Brain microvascular endothelial cell (primary cell): ENCODE results near the gene SUFU.

ENCODE experiments used
- DNase-seq: peaks from one replicate; pipeline ENCODE4 v3.0.0-alpha.2; 2020
- H3K27ac ChIP-seq: fragments of 250-450 bp; sonication (Bioruptor Pico); 2 replicates; pipeline ENCODE4 v1.5.1; 2020; ENCODE audit warnings: mild to moderate bottlenecking, moderate library complexity
- H3K27me3 ChIP-seq: fragments of 250-450 bp; sonication (Bioruptor Pico); replicated peaks from 2 replicates; pipeline ENCODE4 v1.5.1; 2020; ENCODE audit warnings: mild to moderate bottlenecking
- H3K36me3 ChIP-seq: fragments of 250-450 bp; sonication (Bioruptor Pico); replicated peaks from 2 replicates; pipeline ENCODE4 v1.5.1; 2020; ENCODE audit warnings: mild to moderate bottlenecking
- H3K4me3 ChIP-seq: 2 replicates; pipeline ENCODE4 v1.5.1; 2011; ENCODE audit warnings: low read depth, mild to moderate bottlenecking, control low read depth, low read length, moderate library complexity
- in situ Hi-C: cut with HindIII; loops from 2 replicates; pipeline ENCODE4 v1.10.0; 2017; ENCODE audit warnings: low sequenced_read_pairs, low pct_ligation_motif_present
- TF ChIP-seq, protein P1 (sequence below): IDR thresholded peaks from 2 replicates; pipeline ENCODE4 v1.5.1; 2011; ENCODE audit warnings: low read depth, mild to moderate bottlenecking, moderate library complexity, low read length, control low read depth, inconsistent platforms; ENCODE audit errors: missing control alignments

SUFU gene

DNA sequence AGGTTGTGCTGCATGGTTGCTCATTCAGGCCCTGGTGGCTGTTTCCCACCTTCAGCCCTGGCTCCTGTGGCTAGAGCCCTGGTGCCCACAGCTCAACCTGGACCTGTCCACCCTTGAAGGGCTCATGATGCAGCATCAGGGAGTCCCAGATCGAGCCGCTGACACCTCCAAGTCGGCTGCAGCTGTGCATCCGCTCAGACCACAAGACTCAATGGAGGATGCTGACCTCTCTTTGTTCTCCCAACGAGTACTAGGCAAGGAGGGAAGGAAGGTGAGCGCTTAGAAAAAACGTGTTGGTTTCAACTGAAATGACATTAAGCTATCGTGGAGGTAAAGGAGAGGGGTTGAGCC, 43.0 kb upstream of the SUFU start:
- Histone ChIP-seq H3K27ac (no peak overlapping the region), H3K27me3 (no peaks in the 10 kb centered on the region), H3K36me3 (no peaks in the 10 kb centered on the region), H3K4me3 (peak overlapping the region; percentile 55)
- in situ Hi-C loops = no loop called here
- DNase-seq = no peak
- TF ChIP-seq, protein P1, sequence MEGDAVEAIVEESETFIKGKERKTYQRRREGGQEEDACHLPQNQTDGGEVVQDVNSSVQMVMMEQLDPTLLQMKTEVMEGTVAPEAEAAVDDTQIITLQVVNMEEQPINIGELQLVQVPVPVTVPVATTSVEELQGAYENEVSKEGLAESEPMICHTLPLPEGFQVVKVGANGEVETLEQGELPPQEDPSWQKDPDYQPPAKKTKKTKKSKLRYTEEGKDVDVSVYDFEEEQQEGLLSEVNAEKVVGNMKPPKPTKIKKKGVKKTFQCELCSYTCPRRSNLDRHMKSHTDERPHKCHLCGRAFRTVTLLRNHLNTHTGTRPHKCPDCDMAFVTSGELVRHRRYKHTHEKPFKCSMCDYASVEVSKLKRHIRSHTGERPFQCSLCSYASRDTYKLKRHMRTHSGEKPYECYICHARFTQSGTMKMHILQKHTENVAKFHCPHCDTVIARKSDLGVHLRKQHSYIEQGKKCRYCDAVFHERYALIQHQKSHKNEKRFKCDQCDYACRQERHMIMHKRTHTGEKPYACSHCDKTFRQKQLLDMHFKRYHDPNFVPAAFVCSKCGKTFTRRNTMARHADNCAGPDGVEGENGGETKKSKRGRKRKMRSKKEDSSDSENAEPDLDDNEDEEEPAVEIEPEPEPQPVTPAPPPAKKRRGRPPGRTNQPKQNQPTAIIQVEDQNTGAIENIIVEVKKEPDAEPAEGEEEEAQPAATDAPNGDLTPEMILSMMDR = no peak

DNA sequence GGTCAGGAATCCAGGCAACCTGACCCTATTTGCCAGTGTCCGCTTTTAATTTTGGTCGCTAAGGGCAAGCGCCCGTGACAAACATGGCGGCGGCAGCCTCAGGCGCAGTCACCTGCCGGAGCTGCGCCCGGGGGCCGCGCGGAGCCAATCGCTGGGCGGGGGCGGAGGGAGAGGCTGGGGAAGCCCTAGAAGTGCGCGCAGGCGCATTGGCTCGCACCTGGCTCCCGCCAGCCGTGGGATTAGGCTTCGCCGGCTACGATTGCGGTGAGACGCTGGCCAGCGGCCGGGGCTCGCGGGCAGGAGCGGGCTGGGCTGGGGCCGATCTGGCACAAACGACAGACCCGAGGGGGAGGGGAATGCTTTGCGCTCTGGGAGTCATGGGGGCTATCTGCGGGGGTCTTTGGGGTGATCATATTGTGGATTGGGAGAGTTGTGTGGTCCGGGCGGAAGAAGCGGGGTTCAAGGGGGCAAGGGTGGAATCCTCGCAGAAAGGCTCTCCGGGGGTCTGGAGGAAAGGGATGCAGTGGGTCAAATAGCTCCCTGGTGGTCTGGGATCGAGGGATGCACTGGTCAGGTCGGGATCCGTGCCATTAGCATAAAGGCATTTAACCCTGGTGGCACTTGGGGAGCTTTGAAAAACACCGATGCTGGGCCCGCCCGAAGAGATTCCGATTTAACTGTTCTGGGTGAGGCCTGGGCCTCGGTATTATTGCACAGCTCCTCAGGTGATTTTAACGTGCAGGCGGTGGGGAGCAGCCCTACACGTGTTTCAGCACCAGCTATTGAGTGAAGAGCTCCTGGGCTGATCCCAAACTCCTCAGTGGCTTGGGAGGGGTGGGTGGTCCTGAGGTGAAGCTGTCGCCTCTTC, 42.4 kb upstream of the SUFU start:
- Histone ChIP-seq H3K4me3 (peak overlapping the region; percentile 55), H3K36me3 (no peaks in the 10 kb centered on the region), H3K27me3 (no peaks in the 10 kb centered on the region), H3K27ac (no peak overlapping the region)
- TF ChIP-seq, protein P1 = no peak
- DNase-seq = peak; percentile 74
- in situ Hi-C loops = no loop called here

DNA sequence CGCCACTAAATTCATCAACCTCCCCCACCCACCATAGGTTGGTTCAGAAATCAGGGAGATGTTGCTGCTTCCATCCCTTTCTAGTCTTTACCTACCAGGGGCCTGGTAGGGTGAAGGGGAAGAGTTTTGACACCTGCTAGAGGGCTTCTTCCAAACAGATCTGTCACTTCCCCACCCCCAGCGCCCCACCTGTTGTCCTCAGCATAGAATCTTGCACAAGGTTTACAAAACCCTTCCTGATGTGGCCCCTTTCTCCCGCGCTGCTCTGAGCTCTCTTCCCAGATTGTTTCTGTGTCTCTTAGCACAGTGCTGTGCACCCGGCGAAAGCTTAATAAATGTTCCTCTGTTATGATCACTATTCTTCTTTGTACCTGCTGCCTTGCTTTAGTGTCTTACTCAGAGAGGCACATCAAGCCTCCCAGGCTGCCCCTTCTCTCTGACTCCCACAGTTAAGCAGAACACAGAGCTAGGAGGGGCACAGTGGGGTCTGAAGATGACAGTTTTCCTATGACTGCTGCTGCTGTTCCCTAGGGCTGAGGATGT, 41.2 kb upstream of the SUFU start:
- no peak overlapping the region for H3K4me3 ChIP-seq
- in situ Hi-C loops = no loop called here
- TF ChIP-seq, protein P1 = no peak
- no peak for DNase-seq
- H3K36me3 ChIP-seq = no peaks in the 10 kb centered on the region
- no peak overlapping the region for H3K27ac ChIP-seq
- H3K27me3 ChIP-seq = no peaks in the 10 kb centered on the region

DNA sequence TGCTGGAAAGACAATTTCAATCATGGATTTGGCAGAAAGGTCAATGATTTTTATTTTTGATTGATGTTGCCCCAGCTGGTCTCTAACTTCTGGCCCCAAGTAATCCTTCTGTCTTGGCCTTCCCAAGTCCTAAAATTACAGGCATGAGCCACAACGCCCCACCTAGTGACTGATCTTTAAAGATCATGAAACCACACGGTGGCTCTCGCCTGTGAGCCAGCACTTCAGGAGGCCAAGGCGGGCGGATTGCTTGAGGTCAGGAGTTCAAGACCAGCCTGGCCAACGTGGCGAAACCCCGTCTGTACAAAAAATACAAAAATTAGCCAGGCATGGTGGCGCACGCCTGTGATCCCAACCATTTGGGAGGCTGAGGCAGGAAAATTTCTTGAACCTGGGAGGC, 39.8 kb upstream of the SUFU start:
- in situ Hi-C loops = no loop called here
- TF ChIP-seq, protein P1 = no peak
- H3K36me3 ChIP-seq = no peaks in the 10 kb centered on the region
- H3K4me3 ChIP-seq = no peak overlapping the region
- H3K27ac ChIP-seq = no peak overlapping the region
- DNase-seq = no peak
- no peaks in the 10 kb centered on the region for H3K27me3 ChIP-seq

DNA sequence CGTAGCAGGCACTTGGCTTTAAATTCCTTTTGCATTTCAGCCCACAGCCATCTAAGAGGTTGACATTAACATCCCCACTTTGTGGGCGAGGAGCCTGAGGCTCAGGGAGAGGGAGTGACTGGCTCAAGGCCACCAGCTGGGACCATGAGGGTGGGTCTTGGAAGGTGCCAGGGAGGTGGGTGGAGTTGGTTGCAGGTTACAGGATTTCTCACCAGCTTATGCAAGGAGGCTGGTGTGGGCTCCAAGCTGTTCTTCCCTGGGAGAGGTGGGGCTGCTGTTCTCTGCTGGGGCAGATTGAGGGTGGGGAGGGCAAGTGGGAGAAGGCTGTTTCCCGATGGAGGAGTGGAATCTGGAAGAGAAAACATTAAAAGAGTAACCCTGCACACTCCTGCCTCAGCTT, 38.3 kb upstream of the SUFU start:
- H3K27me3 ChIP-seq = no peaks in the 10 kb centered on the region
- H3K36me3 ChIP-seq = no peaks in the 10 kb centered on the region
- no peak overlapping the region for H3K4me3 ChIP-seq
- H3K27ac ChIP-seq = no peak overlapping the region
- TF ChIP-seq, protein P1 = no peak
- no peak for DNase-seq
- in situ Hi-C loops = no loop called here

DNA sequence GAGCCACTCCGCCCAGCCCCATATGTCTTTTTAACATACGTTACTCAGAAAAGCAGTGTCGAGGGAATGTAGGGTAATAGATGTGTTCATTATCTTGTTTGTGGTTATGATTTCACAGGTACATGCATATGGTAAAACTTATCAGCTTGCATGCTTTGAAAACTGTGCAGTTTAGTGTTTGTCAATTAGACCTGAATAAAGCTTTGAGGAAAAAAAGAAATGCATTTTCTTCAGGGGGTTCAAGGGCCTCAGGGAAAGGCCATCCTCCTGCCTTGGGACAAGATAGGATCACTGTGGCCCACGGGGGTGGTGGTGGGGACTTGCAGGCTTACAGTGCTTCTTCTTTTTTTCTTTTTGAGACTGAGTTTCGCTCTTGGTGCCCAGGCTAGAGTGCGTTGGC, 36.5 kb upstream of the SUFU start:
- no peak for DNase-seq
- in situ Hi-C loops = no loop called here
- no peak overlapping the region for H3K27ac ChIP-seq
- TF ChIP-seq, protein P1 = no peak
- no peaks in the 10 kb centered on the region for H3K36me3 ChIP-seq
- H3K27me3 ChIP-seq = no peaks in the 10 kb centered on the region
- no peak overlapping the region for H3K4me3 ChIP-seq
